Coronary artery (tissue), 2 donors: Measurements from ENCODE around the gene CDC42SE2.

Experiments used
- DNase-seq: peaks from one replicate; pipeline ENCODE4 v3.0.0-alpha.2; 2017; ENCODE audit warnings: low spot score
- H3K27ac ChIP-seq, 2 donors: fragments of 200-600 bp; sonication (generic); one replicate each; pipeline ENCODE4 v1.5.1; 2016 to 2019
- H3K4me3 ChIP-seq: fragments of 200-600 bp; sonication (generic); 2 replicates; pipeline ENCODE4 v1.5.1; 2016; ENCODE audit warnings: mild to moderate bottlenecking, moderate library complexity
- CTCF ChIP-seq: fragments of 200-600 bp; sonication (generic); IDR thresholded peaks from one replicate; pipeline ENCODE4 v1.5.1; 2019; ENCODE audit warnings: antibody characterized with exemption

CDC42SE2 gene

GRCh38 chr5:131381777-131382176 lies 117.9 kb downstream of the CDC42SE2 start:
- no peak for TF ChIP-seq CTCF
- no peak overlapping the region for H3K27ac ChIP-seq
- no peak overlapping the region for H3K4me3 ChIP-seq
- no peak for DNase-seq

GRCh38 chr5:131382407-131383395 lies 118.8 kb downstream of the CDC42SE2 start:
- no peak for DNase-seq
- TF ChIP-seq CTCF, result no peak
- H3K27ac ChIP-seq, result no peak overlapping the region
- no peak overlapping the region for H3K4me3 ChIP-seq

- no peak overlapping the region for H3K27ac ChIP-seq
- DNase-seq, result no peak
- no peak for TF ChIP-seq CTCF
- no peak overlapping the region for H3K4me3 ChIP-seq
These were observed 120.3 kb downstream of the CDC42SE2 start for GRCh38 chr5:131384173-131384572.

GRCh38 chr5:131384616-131385214 lies 120.9 kb downstream of the CDC42SE2 start:
- TF ChIP-seq CTCF, result no peak
- Histone ChIP-seq H3K4me3 (no peak overlapping the region), H3K27ac (no peak overlapping the region)
- DNase-seq, result no peak

- no peak overlapping the region for H3K4me3 ChIP-seq
- no peak for TF ChIP-seq CTCF
- H3K27ac ChIP-seq, result no peak overlapping the region
- no peak for DNase-seq
These were observed 122.3 kb downstream of the CDC42SE2 start for GRCh38 chr5:131386124-131386523.

- no peak overlapping the region for H3K27ac ChIP-seq
- no peak for DNase-seq
These were observed 122.9 kb downstream of the CDC42SE2 start for GRCh38 chr5:131386779-131387178.

More at GRCh38 chr5:131386779-131387178, 122.9 kb downstream of the CDC42SE2 start:
- no peak overlapping the region for H3K4me3 ChIP-seq
- TF ChIP-seq CTCF, result no peak
